GM18867 (cell line): ENCODE data around the gene NPL.

Source experiments
- ATAC-seq: cut with Tn5 transposase; IDR thresholded peaks from one replicate; pipeline ENCODE4 v1.9.1; 2021; ENCODE audit warnings: mild to moderate bottlenecking, moderate library complexity; ENCODE audit not compliant: unreplicated experiment

Gene NPL

GRCh38 chr1:182777386-182777785, 12.2 kb upstream of the NPL start:
- no peak for ATAC-seq

- no peak for ATAC-seq
These were observed 10.7 kb upstream of the NPL start for GRCh38 chr1:182778862-182779261.

GRCh38 chr1:182779530-182779929, 10.0 kb upstream of the NPL start:
- ATAC-seq, result no peak

- ATAC-seq, result peak; percentile 51
These were observed 7.6 kb upstream of the NPL start for GRCh38 chr1:182781841-182782586.

GRCh38 chr1:182782587-182782913, 7.0 kb upstream of the NPL start:
- ATAC-seq, result no peak

GRCh38 chr1:182783068-182783467, 6.5 kb upstream of the NPL start:
- ATAC-seq, result no peak

- no peak for ATAC-seq
These were observed 4.9 kb upstream of the NPL start for GRCh38 chr1:182784556-182785171.

GRCh38 chr1:182785181-182785580, 4.4 kb upstream of the NPL start:
- ATAC-seq, result no peak

GRCh38 chr1:182786223-182786994, 3.2 kb upstream of the NPL start:
- no peak for ATAC-seq

- no peak for ATAC-seq
These were observed 2.6 kb upstream of the NPL start for GRCh38 chr1:182786995-182787324.

GRCh38 chr1:182791281-182792179, 2.0 kb downstream of the NPL start:
- ATAC-seq, result no peak

GRCh38 chr1:182794091-182794490, 4.5 kb downstream of the NPL start:
- no peak for ATAC-seq

GRCh38 chr1:182794676-182795201, 5.2 kb downstream of the NPL start:
- no peak for ATAC-seq

- no peak for ATAC-seq
These were observed 6.1 kb downstream of the NPL start for GRCh38 chr1:182795563-182796228.

- no peak for ATAC-seq
These were observed 12.6 kb downstream of the NPL start for GRCh38 chr1:182802006-182802803.

- ATAC-seq, result no peak
These were observed 14.3 kb downstream of the NPL start for GRCh38 chr1:182803846-182804245.

- ATAC-seq, result no peak
These were observed 16.6 kb downstream of the NPL start for GRCh38 chr1:182806015-182806678.

GRCh38 chr1:182807907-182808306, 18.3 kb downstream of the NPL start:
- no peak for ATAC-seq

- ATAC-seq, result no peak
These were observed 19.9 kb downstream of the NPL start for GRCh38 chr1:182809414-182809957.
